Activated CD8-positive, alpha-beta memory T cell treated with anti-CD3 and anti-CD28 coated beads, Interleukin-2, amount 50 U/mL, for 24 hours (primary cell): ENCODE results near the gene PSD2.

Source experiments
- DNase-seq: peaks from one replicate; pipeline ENCODE4 v3.0.0-alpha.2; 2020; ENCODE audit errors: extremely low read depth

PSD2 gene

DNA sequence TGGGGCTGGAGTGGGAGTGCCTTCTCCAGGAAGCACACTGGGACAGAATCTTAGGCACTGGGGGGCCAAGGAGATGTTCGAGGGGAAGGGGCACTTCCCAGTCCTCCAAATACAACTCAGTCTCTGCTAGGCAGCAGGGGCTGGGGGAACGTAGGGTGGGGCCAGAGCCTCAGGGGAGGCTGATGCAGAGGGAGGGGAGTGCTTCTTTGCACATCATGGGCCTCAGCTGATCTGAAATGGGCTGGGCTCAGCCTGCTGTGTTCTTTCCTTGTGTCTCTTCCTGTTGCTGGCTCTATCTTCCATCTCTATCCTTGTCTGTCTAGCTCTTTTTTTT is 15.6 kb downstream of the PSD2 start:
- no peak for DNase-seq

DNA sequence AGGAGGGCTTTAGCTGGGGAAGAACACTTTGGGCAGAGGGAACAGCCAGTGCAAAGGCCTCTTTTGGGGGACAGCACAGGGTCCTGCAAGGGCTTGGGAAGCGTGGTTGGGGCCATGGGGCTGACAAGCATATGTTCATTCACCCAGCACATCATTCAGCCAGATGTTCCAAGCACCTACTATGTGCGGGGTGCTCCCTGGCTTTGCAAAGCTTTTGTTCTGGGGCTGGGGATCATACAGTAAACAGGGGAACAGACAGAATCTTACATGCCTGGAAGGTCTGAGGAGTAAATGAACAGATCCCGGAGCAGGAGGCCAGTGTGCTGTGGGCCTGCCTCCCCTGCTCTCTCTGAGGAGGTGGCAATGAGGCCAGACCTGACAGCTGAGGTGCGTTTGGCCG is 16.7 kb downstream of the PSD2 start:
- no peak for DNase-seq

DNA sequence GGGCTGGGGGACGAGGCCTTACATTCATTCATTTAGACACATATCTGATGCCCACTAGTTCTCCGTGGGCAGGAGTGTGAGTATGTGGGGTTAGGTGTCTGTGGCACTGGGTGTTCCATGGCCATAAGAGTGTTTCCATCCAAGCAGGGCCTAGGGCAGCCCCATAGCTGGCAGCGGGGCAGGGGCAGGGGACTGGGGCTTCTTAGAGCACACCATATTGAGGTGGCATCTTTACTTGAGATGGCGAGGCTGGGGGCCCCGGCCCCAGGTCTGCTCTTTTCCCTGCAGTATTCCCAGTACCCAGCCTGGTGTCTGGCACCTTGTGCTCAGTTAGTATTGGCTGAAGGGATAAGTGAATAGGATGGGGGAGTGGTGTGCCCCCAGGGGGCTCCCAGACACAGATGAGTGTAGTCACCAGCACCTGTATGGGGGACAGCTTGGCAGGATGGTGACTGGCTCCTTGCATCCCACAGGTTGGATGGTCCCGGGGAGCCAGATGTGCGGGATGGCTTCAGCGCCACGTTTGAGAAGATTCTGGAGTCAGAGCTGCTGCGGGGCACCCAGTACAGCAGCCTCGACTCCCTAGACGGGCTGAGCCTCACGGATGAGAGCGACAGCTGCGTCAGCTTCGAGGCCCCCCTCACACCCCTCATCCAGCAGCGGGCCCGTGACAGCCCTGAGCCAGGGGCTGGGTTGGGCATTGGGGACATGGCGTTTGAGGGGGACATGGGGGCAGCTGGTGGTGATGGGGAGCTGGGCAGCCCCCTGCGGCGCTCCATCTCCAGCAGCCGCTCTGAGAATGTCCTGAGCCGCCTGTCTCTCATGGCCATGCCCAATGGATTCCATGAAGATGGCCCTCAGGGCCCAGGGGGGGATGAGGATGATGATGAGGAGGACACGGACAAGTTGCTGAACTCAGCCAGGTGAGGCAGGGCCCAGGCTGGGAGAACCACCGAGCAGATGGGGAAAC is 17.5 kb downstream of the PSD2 start:
- DNase-seq, result no peak

DNA sequence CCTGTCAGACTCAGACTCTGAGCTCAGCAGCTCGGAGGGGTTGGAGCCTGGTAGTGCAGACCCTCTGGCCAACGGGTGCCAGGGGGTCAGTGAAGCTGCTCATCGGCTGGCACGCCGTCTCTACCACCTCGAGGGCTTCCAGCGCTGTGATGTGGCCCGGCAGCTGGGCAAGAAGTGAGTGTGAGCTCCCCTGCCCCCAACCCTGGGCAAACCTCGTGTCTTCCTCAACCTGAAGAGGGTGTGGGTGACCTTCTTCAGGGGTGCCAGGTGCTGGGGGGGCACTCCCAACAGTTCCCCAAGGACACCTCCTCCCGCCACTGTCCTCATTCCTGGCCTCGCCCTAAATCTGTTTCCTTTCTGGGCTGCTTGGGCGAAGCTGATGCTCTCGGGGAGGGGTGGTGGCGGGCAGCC is 18.6 kb downstream of the PSD2 start:
- no peak for DNase-seq

GRCh38 chr5:139814704-139815280 is 19.2 kb downstream of the PSD2 start:
- DNase-seq, result no peak

DNA sequence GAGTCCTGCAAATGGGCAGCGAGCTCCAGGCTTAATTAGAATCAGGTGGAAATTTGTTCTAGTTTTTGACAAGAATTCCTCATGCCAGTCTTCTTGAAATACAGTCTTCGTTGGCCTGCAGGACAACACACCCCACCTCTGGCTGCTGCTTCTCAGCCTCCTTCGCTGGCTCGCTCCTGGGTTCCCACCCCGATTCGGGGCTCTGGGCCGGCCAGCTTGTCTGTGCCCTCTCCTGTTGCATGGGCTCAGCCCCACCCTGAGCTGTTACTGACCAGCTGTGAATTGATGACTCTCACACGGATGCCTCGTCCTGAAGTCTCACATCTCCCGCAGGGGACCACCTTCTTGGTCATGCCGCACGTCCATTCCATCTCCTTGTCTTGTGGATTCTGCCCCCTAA is 21.0 kb downstream of the PSD2 start:
- DNase-seq, result no peak

- no peak for DNase-seq
Observed at GRCh38 chr5:139817362-139817761, 21.8 kb downstream of the PSD2 start.

- DNase-seq, result no peak
Observed at GRCh38 chr5:139817970-139818369, 22.4 kb downstream of the PSD2 start.

- no peak for DNase-seq
Observed at GRCh38 chr5:139820130-139820529, 24.5 kb downstream of the PSD2 start.

DNA sequence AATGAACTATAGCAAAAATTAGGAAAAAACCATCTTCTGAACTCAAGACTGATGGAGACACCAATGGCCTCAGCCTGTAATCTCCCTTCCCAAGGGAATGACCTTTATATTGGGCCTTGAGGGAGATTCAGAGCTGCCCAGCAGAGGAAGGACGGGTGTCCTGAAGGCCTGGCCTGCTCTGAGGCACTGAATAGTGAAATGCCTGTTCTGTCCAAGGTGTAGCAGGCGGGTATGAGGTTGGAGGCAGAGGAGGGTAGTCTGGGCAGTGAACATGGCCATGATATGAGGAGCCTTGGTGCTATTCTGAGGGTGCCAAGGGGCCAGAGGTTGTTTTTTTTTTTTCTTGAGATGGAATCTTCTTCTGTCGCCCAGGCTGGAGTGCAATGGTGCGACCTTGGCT is 25.0 kb downstream of the PSD2 start:
- no peak for DNase-seq

- no peak for DNase-seq
Observed at GRCh38 chr5:139821806-139822552, 26.4 kb downstream of the PSD2 start.

- DNase-seq, result no peak
Observed at GRCh38 chr5:139822553-139823425, 27.2 kb downstream of the PSD2 start.

DNA sequence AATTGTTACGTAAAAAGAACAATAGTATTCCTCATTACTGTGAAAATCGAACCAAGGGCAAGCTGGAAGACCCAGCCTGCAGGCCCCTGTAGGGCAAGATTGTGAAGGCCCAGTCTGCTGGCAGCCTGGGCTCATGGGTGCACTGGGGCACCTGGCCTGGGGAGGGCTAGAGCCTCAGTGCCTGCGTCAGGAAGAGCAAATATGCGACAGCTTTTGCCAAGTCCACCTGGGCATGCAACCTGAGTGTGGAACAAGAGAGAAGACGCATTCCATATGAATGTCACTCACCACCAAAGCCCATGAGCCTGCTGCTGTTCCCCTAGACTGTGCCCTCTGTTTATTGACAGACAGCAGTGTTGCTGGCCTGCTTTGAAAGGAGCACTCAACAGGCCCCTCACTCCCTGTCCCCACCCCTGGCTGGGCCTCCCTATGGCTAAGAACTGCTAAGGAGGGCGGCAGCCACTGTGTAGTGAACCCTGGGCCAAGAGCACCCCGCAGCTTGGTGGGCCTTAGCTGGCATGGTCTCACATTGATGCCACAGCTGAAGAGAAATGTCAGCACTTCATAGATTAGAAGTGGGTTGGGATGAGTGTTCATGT is 28.2 kb downstream of the PSD2 start:
- DNase-seq, result no peak

- DNase-seq, result no peak
Observed at GRCh38 chr5:139825690-139826089, 30.1 kb downstream of the PSD2 start.

GRCh38 chr5:139828207-139828895 is 32.7 kb downstream of the PSD2 start:
- DNase-seq, result no peak

DNA sequence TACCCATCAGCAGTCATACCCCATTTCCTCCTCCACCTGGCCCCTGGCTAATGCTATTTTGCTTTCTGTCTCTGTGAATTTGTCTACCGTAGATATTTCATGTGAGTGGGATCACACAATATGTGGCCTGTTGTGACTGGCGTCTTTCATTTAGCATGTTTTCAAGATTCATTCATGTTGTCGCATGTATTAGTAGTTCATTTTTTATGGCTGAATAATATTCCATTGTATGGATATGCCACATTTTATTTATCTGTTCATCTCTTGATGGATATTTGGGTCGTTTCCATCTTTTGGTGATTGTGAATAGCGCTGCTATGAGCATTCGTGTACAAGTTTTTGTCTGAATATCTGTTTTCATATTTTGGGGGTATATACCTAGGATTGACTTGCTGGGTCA is 33.9 kb downstream of the PSD2 start:
- DNase-seq, result no peak

- no peak for DNase-seq
Observed at GRCh38 chr5:139831624-139832023, 36.0 kb downstream of the PSD2 start.

DNA sequence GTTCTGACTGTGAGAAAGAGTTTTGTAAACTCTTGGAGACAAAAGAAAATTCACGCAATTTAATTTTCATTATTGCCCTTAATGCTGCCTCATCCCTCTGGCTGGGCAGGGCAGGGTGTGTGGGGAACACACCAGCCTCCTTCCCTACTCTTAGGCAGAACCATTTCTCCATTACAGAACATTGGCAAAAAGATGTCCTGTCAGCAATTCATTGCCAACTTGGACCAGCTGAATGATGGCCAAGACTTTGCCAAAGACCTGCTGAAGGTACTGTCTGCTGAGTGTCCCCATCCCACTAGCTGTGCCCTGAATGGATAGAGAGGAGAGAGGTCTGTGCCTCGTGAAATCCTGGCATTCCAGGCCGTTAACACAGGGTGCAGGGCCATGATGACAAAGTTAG is 37.9 kb downstream of the PSD2 start:
- DNase-seq, result no peak

GRCh38 chr5:139835656-139836055 is 40.0 kb downstream of the PSD2 start:
- DNase-seq, result no peak

DNA sequence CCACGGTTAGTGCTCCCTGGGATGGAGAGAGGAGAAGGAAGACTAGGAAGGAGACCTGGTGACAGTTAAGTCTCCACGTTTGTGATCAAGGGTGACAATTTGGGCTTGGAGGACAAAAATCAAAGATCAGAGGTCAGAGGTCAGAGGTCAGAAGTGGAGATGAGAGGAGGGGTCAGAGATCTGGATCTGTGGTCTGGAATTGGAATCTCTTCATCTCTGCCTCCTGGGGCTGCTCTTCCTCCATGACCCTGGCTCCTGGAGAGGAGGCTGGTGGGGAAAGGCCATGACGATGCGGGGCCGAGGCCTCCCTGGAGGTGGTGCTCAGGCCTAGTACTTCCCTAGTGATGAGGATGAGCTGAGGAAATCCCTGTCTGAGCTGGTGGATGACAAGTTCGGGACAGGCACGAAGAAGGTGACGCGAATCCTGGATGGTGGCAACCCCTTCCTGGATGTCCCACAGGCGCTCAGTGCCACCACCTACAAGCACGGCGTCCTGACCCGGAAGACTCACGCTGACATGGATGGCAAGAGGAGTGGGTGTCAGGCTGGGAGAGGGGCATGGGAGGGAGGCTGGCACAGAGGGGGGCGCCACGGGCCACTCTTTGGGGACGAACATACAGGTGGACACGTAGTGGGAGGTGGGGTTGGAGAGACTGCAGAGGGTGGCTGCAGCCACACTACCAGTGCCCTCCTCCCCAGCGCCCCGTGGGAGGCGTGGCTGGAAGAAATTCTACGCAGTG is 41.0 kb downstream of the PSD2 start:
- no peak for DNase-seq
